GM10266 (cell line): ENCODE results near the gene ZNF574.

Experiments
- DNase-seq: peaks from one replicate; pipeline ENCODE4 v3.0.0; 2012; ENCODE audit errors: extremely low spot score
- CTCF ChIP-seq: IDR thresholded peaks from 2 replicates; pipeline ENCODE4 v1.5.1; 2012; ENCODE audit warnings: mild to moderate bottlenecking, low read depth; ENCODE audit not compliant: control insufficient read depth, insufficient read depth; ENCODE audit errors: missing control alignments

The ZNF574 gene

GRCh38 chr19:42078058-42078457 lies 2.1 kb downstream of the ZNF574 start:
- TF ChIP-seq CTCF, result no peak
- no peak for DNase-seq

GRCh38 chr19:42078538-42079275 lies 2.7 kb downstream of the ZNF574 start:
- no peak for TF ChIP-seq CTCF

GRCh38 chr19:42079276-42079669 lies 3.3 kb downstream of the ZNF574 start:
- DNase-seq, result no peak
- TF ChIP-seq CTCF, result no peak

More at GRCh38 chr19:42078538-42079275, 2.7 kb downstream of the ZNF574 start:
- DNase-seq, result no peak

GRCh38 chr19:42079886-42080763 lies 4.2 kb downstream of the ZNF574 start:
- no peak for TF ChIP-seq CTCF

GRCh38 chr19:42080764-42081375 lies 4.9 kb downstream of the ZNF574 start:
- no peak for DNase-seq
- TF ChIP-seq CTCF, result no peak

More at GRCh38 chr19:42079886-42080763, 4.2 kb downstream of the ZNF574 start:
- DNase-seq, result no peak

GRCh38 chr19:42081584-42082203 lies 5.7 kb downstream of the ZNF574 start:
- DNase-seq, result peak; percentile 72
- TF ChIP-seq CTCF, result peak; percentile 58
